Measurements from ENCODE around the gene EIF4G1. TPM values are rescaled to one million over a fixed set of nuclear protein-coding genes. Genes with fewer than 3 reads are reported as not detected.
A peak's percentile ranks its signal among the peaks of the same experiment; 100 is the strongest.

EIF4G1 gene
- total and polyA plus RNA-seq, 2 experiments from 2014 or later = 227 to 552 TPM

DNA sequence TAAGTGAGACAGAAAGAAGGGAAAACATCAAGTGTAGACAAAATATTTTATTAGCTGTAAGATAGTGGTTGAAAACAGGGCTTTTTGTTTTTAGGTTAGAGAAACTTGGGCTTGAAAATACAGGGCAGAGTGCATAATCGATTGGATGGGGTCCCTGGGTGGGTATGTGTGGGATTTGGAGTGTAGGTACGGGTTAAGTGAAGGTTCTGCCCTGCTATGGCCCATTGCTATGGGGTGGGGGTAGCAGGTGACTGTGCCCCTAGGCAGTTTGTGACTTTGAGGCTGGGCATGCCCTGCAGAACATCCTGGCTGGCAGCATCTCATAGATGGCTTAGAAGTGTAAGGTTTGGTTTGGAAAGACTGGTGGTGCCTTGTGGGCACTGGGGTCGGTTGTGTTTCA, 19.3 kb downstream of the EIF4G1 start (continued):
- no peak for TF ChIP-seq ZNF331 (CRISPR knock-in tag; IDR thresholded peaks at IDR 0.05; ENCODE audit: low read depth)
- no peak for TF ChIP-seq NANOG (IDR thresholded peaks at IDR 0.05; ENCODE audit: borderline replicate concordance)
- TF ChIP-seq, protein P1, sequence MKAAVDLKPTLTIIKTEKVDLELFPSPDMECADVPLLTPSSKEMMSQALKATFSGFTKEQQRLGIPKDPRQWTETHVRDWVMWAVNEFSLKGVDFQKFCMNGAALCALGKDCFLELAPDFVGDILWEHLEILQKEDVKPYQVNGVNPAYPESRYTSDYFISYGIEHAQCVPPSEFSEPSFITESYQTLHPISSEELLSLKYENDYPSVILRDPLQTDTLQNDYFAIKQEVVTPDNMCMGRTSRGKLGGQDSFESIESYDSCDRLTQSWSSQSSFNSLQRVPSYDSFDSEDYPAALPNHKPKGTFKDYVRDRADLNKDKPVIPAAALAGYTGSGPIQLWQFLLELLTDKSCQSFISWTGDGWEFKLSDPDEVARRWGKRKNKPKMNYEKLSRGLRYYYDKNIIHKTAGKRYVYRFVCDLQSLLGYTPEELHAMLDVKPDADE (IDR thresholded peaks at IDR 0.05) = no peak
- TF ChIP-seq POLR2AphosphoS5 (IDR thresholded peaks at IDR 0.05; ENCODE audit: low read depth) = no peak
- no peak for TF ChIP-seq EZH2phosphoT487 (IDR thresholded peaks at IDR 0.05; ENCODE audit: unreplicated experiment)
- TF ChIP-seq, protein P2, sequence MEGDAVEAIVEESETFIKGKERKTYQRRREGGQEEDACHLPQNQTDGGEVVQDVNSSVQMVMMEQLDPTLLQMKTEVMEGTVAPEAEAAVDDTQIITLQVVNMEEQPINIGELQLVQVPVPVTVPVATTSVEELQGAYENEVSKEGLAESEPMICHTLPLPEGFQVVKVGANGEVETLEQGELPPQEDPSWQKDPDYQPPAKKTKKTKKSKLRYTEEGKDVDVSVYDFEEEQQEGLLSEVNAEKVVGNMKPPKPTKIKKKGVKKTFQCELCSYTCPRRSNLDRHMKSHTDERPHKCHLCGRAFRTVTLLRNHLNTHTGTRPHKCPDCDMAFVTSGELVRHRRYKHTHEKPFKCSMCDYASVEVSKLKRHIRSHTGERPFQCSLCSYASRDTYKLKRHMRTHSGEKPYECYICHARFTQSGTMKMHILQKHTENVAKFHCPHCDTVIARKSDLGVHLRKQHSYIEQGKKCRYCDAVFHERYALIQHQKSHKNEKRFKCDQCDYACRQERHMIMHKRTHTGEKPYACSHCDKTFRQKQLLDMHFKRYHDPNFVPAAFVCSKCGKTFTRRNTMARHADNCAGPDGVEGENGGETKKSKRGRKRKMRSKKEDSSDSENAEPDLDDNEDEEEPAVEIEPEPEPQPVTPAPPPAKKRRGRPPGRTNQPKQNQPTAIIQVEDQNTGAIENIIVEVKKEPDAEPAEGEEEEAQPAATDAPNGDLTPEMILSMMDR (conservative IDR thresholded peaks at IDR 0.05; ENCODE audit: low read depth in 2 of 2) = no peak
- no peak for TF ChIP-seq STAT1 (IDR thresholded peaks at IDR 0.05; ENCODE audit: unreplicated experiment)
- no peak for TF ChIP-seq EZH2 (IDR thresholded peaks at IDR 0.05; ENCODE audit: low read depth, unreplicated experiment)

DNA sequence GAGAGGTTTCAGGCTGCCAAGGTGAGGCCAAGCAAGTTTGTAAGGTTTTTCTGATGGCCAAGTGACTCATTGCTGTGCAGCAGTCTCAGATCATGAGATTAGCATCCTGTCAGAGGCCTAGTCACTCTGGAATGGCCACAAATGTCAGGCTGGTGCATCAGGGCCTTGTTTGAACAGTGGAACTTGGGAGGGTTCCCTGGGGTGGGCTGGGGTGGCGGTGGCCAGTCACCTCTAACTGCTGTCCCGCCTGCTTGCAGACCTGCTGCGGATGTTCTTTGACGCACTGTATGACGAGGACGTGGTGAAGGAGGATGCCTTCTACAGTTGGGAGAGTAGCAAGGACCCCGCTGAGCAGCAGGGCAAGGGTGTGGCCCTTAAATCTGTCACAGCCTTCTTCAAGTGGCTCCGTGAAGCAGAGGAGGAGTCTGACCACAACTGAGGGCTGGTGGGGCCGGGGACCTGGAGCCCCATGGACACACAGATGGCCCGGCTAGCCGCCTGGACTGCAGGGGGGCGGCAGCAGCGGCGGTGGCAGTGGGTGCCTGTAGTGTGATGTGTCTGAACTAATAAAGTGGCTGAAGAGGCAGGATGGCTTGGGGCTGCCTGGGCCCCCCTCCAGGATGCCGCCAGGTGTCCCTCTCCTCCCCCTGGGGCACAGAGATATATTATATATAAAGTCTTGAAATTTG, 20.2 kb downstream of the EIF4G1 start:
- peaks cover 3% of the 10 kb centered on the region; the same call in 1 of the 3 replicates for H3K9me3 Mint-ChIP-seq
- peak overlapping the region; percentile 86; the same call in 1 of the 2 replicates for H3K4me3 ChIP-seq
- peaks cover 36% of the 10 kb centered on the region for H3K27me3 Mint-ChIP-seq (ENCODE audit: insufficient read depth, low read depth, poor library complexity)
- H3K4me1 Mint-ChIP-seq = peaks cover 32% of the 10 kb centered on the region
- peak overlapping the region; percentile 38; the same call in 1 of the 2 replicates for H3K27ac Mint-ChIP-seq
- H3K27me3 ChIP-seq (ENCODE audit: insufficient read depth) = no peaks in the 10 kb centered on the region
- peaks cover 32% of the 10 kb centered on the region for H3K79me2 ChIP-seq (replicated peaks; ENCODE audit: insufficient read depth)
- no peaks in the 10 kb centered on the region for H3K9me2 ChIP-seq (ENCODE audit: insufficient read depth)
- H3K36me3 Mint-ChIP-seq (ENCODE audit: low read depth) = peaks cover 59% of the 10 kb centered on the region
- DNase-seq (ENCODE audit: low spot score) = no peak
- no peak overlapping the region for H3K4me2 ChIP-seq
- H3K27ac ChIP-seq (ENCODE audit: low read depth) = peak overlapping the region; percentile 98
- H2AFZ ChIP-seq = no peak overlapping the region
- no peak overlapping the region for H3K4me3 Mint-ChIP-seq
- ATAC-seq = no peak
- peaks cover 27% of the 10 kb centered on the region for H3K4me1 ChIP-seq (ENCODE audit: insufficient read depth)
- peaks cover 62% of the 10 kb centered on the region for H3F3A ChIP-seq (replicated peaks; ENCODE audit: low read depth)
- peaks cover 52% of the 10 kb centered on the region for H4K20me1 ChIP-seq (replicated peaks; ENCODE audit: insufficient read depth)
- peaks cover 39% of the 10 kb centered on the region for H3K36me3 ChIP-seq (ENCODE audit: insufficient read depth)
- TF ChIP-seq ZNF114 (CRISPR knock-in tag; IDR thresholded peaks at IDR 0.05) = no peak
- no peak for TF ChIP-seq NANOG (IDR thresholded peaks at IDR 0.05; ENCODE audit: borderline replicate concordance)
- TF ChIP-seq, protein P3, sequence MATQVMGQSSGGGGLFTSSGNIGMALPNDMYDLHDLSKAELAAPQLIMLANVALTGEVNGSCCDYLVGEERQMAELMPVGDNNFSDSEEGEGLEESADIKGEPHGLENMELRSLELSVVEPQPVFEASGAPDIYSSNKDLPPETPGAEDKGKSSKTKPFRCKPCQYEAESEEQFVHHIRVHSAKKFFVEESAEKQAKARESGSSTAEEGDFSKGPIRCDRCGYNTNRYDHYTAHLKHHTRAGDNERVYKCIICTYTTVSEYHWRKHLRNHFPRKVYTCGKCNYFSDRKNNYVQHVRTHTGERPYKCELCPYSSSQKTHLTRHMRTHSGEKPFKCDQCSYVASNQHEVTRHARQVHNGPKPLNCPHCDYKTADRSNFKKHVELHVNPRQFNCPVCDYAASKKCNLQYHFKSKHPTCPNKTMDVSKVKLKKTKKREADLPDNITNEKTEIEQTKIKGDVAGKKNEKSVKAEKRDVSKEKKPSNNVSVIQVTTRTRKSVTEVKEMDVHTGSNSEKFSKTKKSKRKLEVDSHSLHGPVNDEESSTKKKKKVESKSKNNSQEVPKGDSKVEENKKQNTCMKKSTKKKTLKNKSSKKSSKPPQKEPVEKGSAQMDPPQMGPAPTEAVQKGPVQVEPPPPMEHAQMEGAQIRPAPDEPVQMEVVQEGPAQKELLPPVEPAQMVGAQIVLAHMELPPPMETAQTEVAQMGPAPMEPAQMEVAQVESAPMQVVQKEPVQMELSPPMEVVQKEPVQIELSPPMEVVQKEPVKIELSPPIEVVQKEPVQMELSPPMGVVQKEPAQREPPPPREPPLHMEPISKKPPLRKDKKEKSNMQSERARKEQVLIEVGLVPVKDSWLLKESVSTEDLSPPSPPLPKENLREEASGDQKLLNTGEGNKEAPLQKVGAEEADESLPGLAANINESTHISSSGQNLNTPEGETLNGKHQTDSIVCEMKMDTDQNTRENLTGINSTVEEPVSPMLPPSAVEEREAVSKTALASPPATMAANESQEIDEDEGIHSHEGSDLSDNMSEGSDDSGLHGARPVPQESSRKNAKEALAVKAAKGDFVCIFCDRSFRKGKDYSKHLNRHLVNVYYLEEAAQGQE (IDR thresholded peaks at IDR 0.05; ENCODE audit: unreplicated experiment) = no peak
- TF ChIP-seq POLR2AphosphoS5 (IDR thresholded peaks at IDR 0.05; ENCODE audit: low read depth) = no peak
- TF ChIP-seq, protein P2 (conservative IDR thresholded peaks at IDR 0.05; ENCODE audit: low read depth in 2 of 2) = no peak
